A549 treated with CORT108297 at 1 μM for 4 hours (cell line): ENCODE data around the gene JPH3. TPM values are rescaled to one million over a fixed set of nuclear protein-coding genes. Genes with fewer than 3 reads are reported as not detected.

Source experiments
- total RNA-seq: library from RNA; stranded (reverse); fragments of 200-300 nt; extraction: Qiagen RNA extraction; gene quantifications from 5 replicates; pipeline ENCODE4 v1.2.3, GENCODE V29; 2022

JPH3 gene
- 1.3 to 2.5 TPM (median 2.0 TPM) in 5 replicates for total RNA-seq

DNA sequence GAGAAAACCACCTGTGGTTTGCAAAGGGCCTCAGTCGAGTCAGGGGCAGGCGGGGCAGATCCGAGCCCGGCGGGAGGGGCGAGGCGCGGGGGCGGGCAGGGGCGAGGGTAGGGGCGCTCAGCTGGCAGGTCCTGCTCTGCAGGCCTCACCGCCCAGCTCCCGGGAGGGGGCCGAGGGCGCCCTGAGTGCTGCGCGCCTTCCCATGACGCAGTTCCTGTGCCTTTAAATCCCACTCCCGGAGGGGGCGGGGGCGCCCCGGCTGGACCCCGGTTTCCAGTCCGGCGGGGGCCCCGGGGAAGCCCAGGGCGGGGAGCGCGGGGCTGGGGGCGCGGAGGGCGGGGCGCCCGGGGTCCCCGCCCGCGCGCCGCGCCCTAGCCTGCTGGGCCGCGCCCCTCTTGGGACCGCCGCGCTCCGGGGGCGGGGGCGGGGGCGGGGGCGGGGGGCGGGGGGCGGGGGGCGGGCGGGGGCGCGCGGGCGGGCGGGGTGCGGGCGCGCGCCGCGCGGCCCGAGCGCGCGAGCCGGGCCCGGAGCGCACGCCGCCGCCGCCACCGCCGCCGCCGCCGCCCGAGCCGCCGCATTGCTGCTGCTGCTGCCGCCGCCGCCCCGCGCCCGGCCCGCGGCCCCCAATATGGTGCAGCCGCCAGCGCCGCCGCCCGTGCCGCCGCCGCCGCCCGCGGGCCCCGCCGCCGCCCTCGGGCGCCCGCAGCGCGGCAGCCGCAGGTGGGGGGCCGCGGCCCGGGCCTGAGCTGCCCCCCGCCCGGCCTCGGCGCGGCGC is at the start of gene JPH3:
TSS of gene JPH3 (plus strand) at position 508 of the 775 bp plus-strand sequence. CDS start 639 bp downstream, outside the sequence.

Other genes with a start within 250 kb of the JPH3 start
- 15.1 to 25.1 TPM (median 21.9 TPM) in 5 replicates for gene FBXO31, start 218.7 kb upstream of the JPH3 start, total RNA-seq
- gene MAP1LC3B, start 210.2 kb upstream of the JPH3 start, total RNA-seq: 70.2 to 103 TPM (median 81.6 TPM) in 5 replicates
- 7.1 to 9.7 TPM (median 9.1 TPM) in 5 replicates for gene ZCCHC14, start 109.5 kb upstream of the JPH3 start, total RNA-seq
- 34.6 to 44.4 TPM (median 42.2 TPM) in 5 replicates for gene KLHDC4, start 163.5 kb downstream of the JPH3 start, total RNA-seq